ENCODE data around the gene RTN1.
A peak's percentile ranks its signal among the peaks of the same experiment; 100 is the strongest.

DNA sequence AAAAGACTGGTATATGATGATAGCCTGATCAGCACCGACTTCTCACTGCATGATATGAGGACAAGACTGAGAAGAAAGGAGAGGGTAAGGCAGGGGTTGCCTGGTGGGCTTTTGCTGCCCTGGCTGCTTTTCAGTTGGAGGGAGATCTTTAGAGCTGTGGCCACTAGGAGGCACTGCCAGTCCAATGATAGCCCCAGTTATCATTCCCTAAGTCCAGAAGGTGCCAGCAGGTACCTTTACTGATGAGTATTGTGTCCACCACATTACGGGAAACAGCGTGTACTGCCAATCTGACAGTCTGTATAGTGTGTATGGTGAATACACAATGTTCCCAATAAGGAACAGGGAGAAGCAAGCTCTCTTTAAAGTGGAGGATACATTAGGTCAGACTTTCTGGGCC is 238.2 kb downstream of the RTN1 start:
- TF ChIP-seq, protein P1, sequence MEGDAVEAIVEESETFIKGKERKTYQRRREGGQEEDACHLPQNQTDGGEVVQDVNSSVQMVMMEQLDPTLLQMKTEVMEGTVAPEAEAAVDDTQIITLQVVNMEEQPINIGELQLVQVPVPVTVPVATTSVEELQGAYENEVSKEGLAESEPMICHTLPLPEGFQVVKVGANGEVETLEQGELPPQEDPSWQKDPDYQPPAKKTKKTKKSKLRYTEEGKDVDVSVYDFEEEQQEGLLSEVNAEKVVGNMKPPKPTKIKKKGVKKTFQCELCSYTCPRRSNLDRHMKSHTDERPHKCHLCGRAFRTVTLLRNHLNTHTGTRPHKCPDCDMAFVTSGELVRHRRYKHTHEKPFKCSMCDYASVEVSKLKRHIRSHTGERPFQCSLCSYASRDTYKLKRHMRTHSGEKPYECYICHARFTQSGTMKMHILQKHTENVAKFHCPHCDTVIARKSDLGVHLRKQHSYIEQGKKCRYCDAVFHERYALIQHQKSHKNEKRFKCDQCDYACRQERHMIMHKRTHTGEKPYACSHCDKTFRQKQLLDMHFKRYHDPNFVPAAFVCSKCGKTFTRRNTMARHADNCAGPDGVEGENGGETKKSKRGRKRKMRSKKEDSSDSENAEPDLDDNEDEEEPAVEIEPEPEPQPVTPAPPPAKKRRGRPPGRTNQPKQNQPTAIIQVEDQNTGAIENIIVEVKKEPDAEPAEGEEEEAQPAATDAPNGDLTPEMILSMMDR (IDR thresholded peaks at IDR 0.05): peak; percentile 53
- no peak for TF ChIP-seq POLR2A (IDR thresholded peaks at IDR 0.05; ENCODE audit: low read length)
